WERI-Rb-1 (cell line): ENCODE measurements around the gene PDGFRB.

Experiments used
- DNase-seq: peaks from one replicate; pipeline ENCODE4 v3.0.0-alpha.2; 2020
- H3K27ac ChIP-seq: fragments of 250-450 bp; sonication (Bioruptor Pico); 2 replicates; pipeline ENCODE4 v1.5.1; 2020; ENCODE audit warnings: mild to moderate bottlenecking, moderate library complexity
- H3K27me3 ChIP-seq: fragments of 250-450 bp; sonication (Bioruptor Pico); 2 replicates; pipeline ENCODE4 v1.5.1; 2021; ENCODE audit warnings: mild to moderate bottlenecking, low read depth, moderate library complexity; ENCODE audit not compliant: insufficient read depth, severe bottlenecking
- H3K36me3 ChIP-seq: fragments of 250-450 bp; sonication (Bioruptor Pico); 2 replicates; pipeline ENCODE4 v1.5.1; 2020; ENCODE audit warnings: mild to moderate bottlenecking, moderate library complexity
- H3K4me3 ChIP-seq: 2 replicates; pipeline ENCODE4 v1.5.1; 2011; ENCODE audit warnings: low read depth, mild to moderate bottlenecking, control low read depth, low read length
- H3K9me3 ChIP-seq: fragments of 250-450 bp; sonication (Bioruptor Pico); 2 replicates; pipeline ENCODE4 v1.5.1; 2021; ENCODE audit warnings: mild to moderate bottlenecking, moderate library complexity; ENCODE audit not compliant: severe bottlenecking
- CTCF ChIP-seq: IDR thresholded peaks from 2 replicates; pipeline ENCODE4 v1.5.1; 2011; ENCODE audit warnings: low read depth, mild to moderate bottlenecking, control low read depth, inconsistent platforms, low read length

PDGFRB gene

GRCh38 chr5:150184990-150185912 is 29.6 kb upstream of the PDGFRB start:
- DNase-seq, result no peak
- Histone ChIP-seq H3K9me3 (no peaks in the 10 kb centered on the region), H3K27me3 (no peaks in the 10 kb centered on the region), H3K36me3 (no peaks in the 10 kb centered on the region), H3K27ac (no peak overlapping the region), H3K4me3 (no peak overlapping the region)
- no peak for TF ChIP-seq CTCF

- H3K36me3 ChIP-seq, result no peaks in the 10 kb centered on the region
- no peak for TF ChIP-seq CTCF
- no peaks in the 10 kb centered on the region for H3K9me3 ChIP-seq
- DNase-seq, result no peak
- H3K27ac ChIP-seq, result no peak overlapping the region
- no peak overlapping the region for H3K4me3 ChIP-seq
- no peaks in the 10 kb centered on the region for H3K27me3 ChIP-seq
Observed at GRCh38 chr5:150184006-150184405, 28.4 kb upstream of the PDGFRB start.

GRCh38 chr5:150183436-150183835 is 27.8 kb upstream of the PDGFRB start:
- Histone ChIP-seq H3K36me3 (no peaks in the 10 kb centered on the region), H3K27ac (no peak overlapping the region), H3K9me3 (no peaks in the 10 kb centered on the region), H3K4me3 (no peak overlapping the region), H3K27me3 (no peaks in the 10 kb centered on the region)
- TF ChIP-seq CTCF, result no peak
- no peak for DNase-seq

GRCh38 chr5:150182774-150183173 is 27.1 kb upstream of the PDGFRB start:
- no peak for TF ChIP-seq CTCF
- DNase-seq, result no peak
- no peaks in the 10 kb centered on the region for H3K27me3 ChIP-seq
- H3K36me3 ChIP-seq, result no peaks in the 10 kb centered on the region
- no peak overlapping the region for H3K27ac ChIP-seq
- H3K9me3 ChIP-seq, result no peaks in the 10 kb centered on the region
- H3K4me3 ChIP-seq, result no peak overlapping the region

GRCh38 chr5:150181766-150182545 is 26.3 kb upstream of the PDGFRB start:
- no peaks in the 10 kb centered on the region for H3K9me3 ChIP-seq
- DNase-seq, result no peak

More at GRCh38 chr5:150181766-150182545, 26.3 kb upstream of the PDGFRB start:
- Histone ChIP-seq H3K4me3 (no peak overlapping the region), H3K27me3 (no peaks in the 10 kb centered on the region), H3K36me3 (no peaks in the 10 kb centered on the region), H3K27ac (no peak overlapping the region)
- TF ChIP-seq CTCF, result no peak
